K562 (cell line): ENCODE measurements around the gene TBL1XR1. TPM values are rescaled to one million over a fixed set of nuclear protein-coding genes. Genes with fewer than 3 reads are reported as not detected.

Source experiments
- ATAC-seq: fragments of 200-7000 bp; cut with Tn5 transposase; 3 replicates; pipeline ENCODE4 v1.9.1; 2020; ENCODE audit warnings: moderate library complexity
- BruUV-seq: library from RNA; stranded (reverse); fragments of 400-500 nt; replicated peaks from 2 replicates; lab custom pipeline; 2021; lab: Mats Ljungman, UMichigan
- CTCF ChIA-PET: fragments of 300-600 bp; formaldehyde crosslinking; extraction: SDS; loops from one replicate; lab custom pipeline; 2021; ENCODE audit warnings: low intra/inter-chr PET ratio; lab: Yijun Ruan, JAX
- POLR2A ChIA-PET: fragments of 300-600, 350-650 bp; sonication (Branson Sonifier 250); formaldehyde crosslinking; extraction: SDS; loops from one replicate; lab custom pipeline; 2021; ENCODE audit warnings: antibody characterized with exemption, inconsistent platforms; lab: Yijun Ruan, JAX
- DNase-seq, 4 experiments: peaks; one replicate each; pipeline versions ENCODE4 v3.0.0 to v3.0.0-alpha.2; 2011 to 2018; ENCODE audit warnings: low spot score in 3 of 4, mixed read lengths in 3 of 4; ENCODE audit errors: extremely low read depth in 1 of 4
- FAIRE-seq: peaks from 2 replicates; lab custom pipeline; 2011; peaks lifted over from hg19 to GRCh38; lab: Jason Lieb, UNC
- H2AFZ ChIP-seq: 2 replicates; pipeline ENCODE4 v1.6.0; 2011; ENCODE audit warnings: low read depth, low read length, control low read depth, inconsistent platforms
- H3K27ac ChIP-seq: fragments of 200-600 bp; 3 replicates; pipeline ENCODE4 v1.8.0; 2011; ENCODE audit warnings: low read depth, mild to moderate bottlenecking, control low read depth, inconsistent platforms, low read length, moderate library complexity, mixed read lengths; ENCODE audit errors: extremely low read depth
- H3K27me3 ChIP-seq, 2 experiments: fragments of 300-600 bp in 1 of 2; 2 replicates in 1 of 2; 3 replicates in 1 of 2; pipeline versions ENCODE4 v1.6.0 to v1.8.0; 2011; ENCODE audit warnings: inconsistent platforms in 2 of 2, low read length in 2 of 2, mild to moderate bottlenecking in 1 of 2, mixed read lengths in 1 of 2, moderate library complexity in 1 of 2; ENCODE audit not compliant: control insufficient read depth in 2 of 2, insufficient read depth in 2 of 2
- H3K36me3 ChIP-seq: fragments of 300-600 bp; 3 replicates; pipeline ENCODE4 v1.8.0; 2011; ENCODE audit warnings: mild to moderate bottlenecking, low read length, inconsistent platforms; ENCODE audit not compliant: control insufficient read depth, insufficient read depth
- H3K4me1 ChIP-seq, 2 experiments: fragments of 200-600 bp in 1 of 2; replicated peaks in 1 of 2; 2 replicates in 1 of 2; 3 replicates in 1 of 2; pipeline versions ENCODE4 v1.5.1 to v1.8.0; 2011; ENCODE audit warnings: inconsistent platforms in 2 of 2, low read length in 2 of 2, mild to moderate bottlenecking in 1 of 2, mixed read lengths in 1 of 2, moderate library complexity in 1 of 2; ENCODE audit not compliant: control insufficient read depth in 2 of 2, insufficient read depth in 2 of 2
- H3K4me2 ChIP-seq: 2 replicates; pipeline ENCODE4 v1.6.1; 2011; ENCODE audit warnings: low read length, control low read depth, inconsistent platforms, mixed read lengths; ENCODE audit not compliant: insufficient read depth
- H3K4me3 ChIP-seq: fragments of 200-600 bp; sonication (generic), shearing (Covaris generic); 2 replicates; pipeline ENCODE4 v1.5.1; 2016; ENCODE audit warnings: control low read depth, inconsistent platforms
- H3K79me2 ChIP-seq: fragments of 200-600 bp; 3 replicates; pipeline ENCODE4 v1.8.0; 2011; ENCODE audit warnings: low read length, inconsistent platforms; ENCODE audit not compliant: control insufficient read depth, insufficient read depth
- H3K9ac ChIP-seq, 2 experiments: 2 replicates each; pipeline versions ENCODE4 v1.6.0 to v1.6.1; 2011; ENCODE audit warnings: low read depth in 2 of 2, low read length in 2 of 2, control low read depth in 1 of 2, inconsistent platforms in 1 of 2, mild to moderate bottlenecking in 1 of 2, mixed read lengths in 1 of 2; ENCODE audit not compliant: insufficient read depth in 1 of 2
- H3K9me1 ChIP-seq: one replicate; pipeline ENCODE4 v1.6.0; 2011; ENCODE audit warnings: inconsistent platforms, mild to moderate bottlenecking, low read length, moderate library complexity; ENCODE audit not compliant: control insufficient read depth, insufficient read depth
- H3K9me3 ChIP-seq: replicated peaks from 2 replicates; pipeline ENCODE4 v1.5.1; 2011; ENCODE audit warnings: low read depth, low read length, inconsistent platforms; ENCODE audit not compliant: control insufficient read depth, insufficient read depth
- H4K20me1 ChIP-seq: replicated peaks from 2 replicates; pipeline ENCODE4 v1.6.1; 2011; ENCODE audit warnings: low read length, inconsistent platforms, mixed read lengths; ENCODE audit not compliant: control insufficient read depth, insufficient read depth
- DACH1 ChIP-seq: fragments of 450-650 bp; IDR thresholded peaks from 2 replicates; pipeline ENCODE4 v1.6.1; 2018; ENCODE audit not compliant: partially characterized antibody
- E2F1 ChIP-seq: sonication (generic); formaldehyde crosslinking; IDR thresholded peaks from 2 replicates; pipeline ENCODE4 v1.8.1; 2023; ENCODE audit warnings: mild to moderate bottlenecking, missing genetic modification reagents, moderate library complexity
- FOXO4 ChIP-seq: fragments of 450-650 bp; formaldehyde crosslinking; IDR thresholded peaks from 2 replicates; pipeline ENCODE4 v1.4.0; 2020; ENCODE audit warnings: mild to moderate bottlenecking, moderate library complexity
- HDAC2 ChIP-seq: fragments of 450-650 bp; IDR thresholded peaks from 2 replicates; pipeline ENCODE4 v1.6.1; 2016; ENCODE audit warnings: mild to moderate bottlenecking
- HDAC3 ChIP-seq: fragments of 450-650 bp; IDR thresholded peaks from 2 replicates; pipeline ENCODE4 v1.6.1; 2018; ENCODE audit warnings: borderline replicate concordance, mild to moderate bottlenecking, moderate library complexity; ENCODE audit not compliant: partially characterized antibody
- MAFG ChIP-seq: fragments of 450-650 bp; conservative IDR thresholded peaks from 2 replicates; pipeline ENCODE4 v1.6.1; 2016; ENCODE audit warnings: missing genetic modification characterization, missing compliant biosample characterization
- NFRKB ChIP-seq: fragments of 450-650 bp; IDR thresholded peaks from 2 replicates; pipeline ENCODE4 v1.6.1; 2016; ENCODE audit warnings: low read depth
- PTRF ChIP-seq: fragments of 450-650 bp; IDR thresholded peaks from 2 replicates; pipeline ENCODE4 v1.6.1; 2016; ENCODE audit warnings: mild to moderate bottlenecking, missing genetic modification characterization, missing compliant biosample characterization
- RHOXF2B ChIP-seq: fragments of 250-450 bp; sonication (Bioruptor Pico); conservative IDR thresholded peaks from 2 replicates; pipeline ENCODE4 v1.5.1; 2021
- TAL1 ChIP-seq: fragments of 450-650 bp; IDR thresholded peaks from 2 replicates; pipeline ENCODE4 v1.6.1; 2016; ENCODE audit warnings: mild to moderate bottlenecking
- TFAM ChIP-seq: fragments of 250-450 bp; sonication (Bioruptor Pico); conservative IDR thresholded peaks from 2 replicates; pipeline ENCODE4 v1.5.0; 2021; ENCODE audit warnings: mild to moderate bottlenecking, moderate library complexity
- USF1 ChIP-seq: sonication (generic); formaldehyde crosslinking; IDR thresholded peaks from 2 replicates; pipeline ENCODE4 v1.9.0; 2022; ENCODE audit warnings: mild to moderate bottlenecking, missing genetic modification reagents
- XRCC4 ChIP-seq: IDR thresholded peaks from one replicate; pipeline ENCODE4 v1.6.1; 2011; ENCODE audit not compliant: insufficient read depth, insufficient read length; ENCODE audit errors: extremely low read depth
- ZNF431 ChIP-seq: sonication (generic); formaldehyde crosslinking; IDR thresholded peaks from 2 replicates; pipeline ENCODE4 v1.8.0; 2022; ENCODE audit warnings: mild to moderate bottlenecking, missing genetic modification reagents
- WGBS: fragments of 100-300 bp; shearing (Covaris generic); methylation state at CpG from one replicate; pipeline ENCODE4 v1.1.6; 2016; ENCODE audit warnings: low coverage, mixed read lengths; ENCODE audit not compliant: insufficient coverage; ENCODE audit errors: missing lambda C conversion rate; 5-methylcytosine and 5-hydroxymethylcytosine counted together
- in situ Hi-C: fragments of 300-500 bp; cut with MboI; formaldehyde crosslinking; loops from 4 replicates; pipeline ENCODE4 v1.15.0; 2018; ENCODE audit warnings: inconsistent platforms, mixed read lengths
- intact Hi-C: fragments of 100-400 bp; cut with micrococcal nuclease; formaldehyde crosslinking; loops from 2 replicates; pipeline ENCODE4 v1.14.2; 2022
- polyA plus RNA-seq, 8 experiments: library from polyadenylated mRNA; depleted of rRNA in 4 of 8; stranded (reverse) in 5 of 8; unstranded in 3 of 8; fragments of >200 nt; fragmentation: Nextera tagmentation in 2 of 8; fragmentation: Illumina TruSeq in 1 of 8; extraction: Ambion mirVana in 2 of 8; extraction: Trizol in 1 of 8; gene quantifications; 2 replicates each; pipeline versions ENCODE4 v1.2.1 to v1.2.3, GENCODE V29; 2011 to 2014; ENCODE audit warnings: inconsistent platforms in 1 of 8, missing spikeins in 1 of 8
- total RNA-seq, 7 experiments: library from RNA; depleted of rRNA in 6 of 7; stranded (reverse); fragments of >200 nt in 6 of 7; fragmentation: Illumina TruSeq in 2 of 7; extraction: Trizol in 2 of 7; gene quantifications; 2 replicates each; pipeline versions ENCODE4 v1.2.1 to v1.2.3, GENCODE V29; 2011 to 2021; ENCODE audit warnings: low replicate concordance in 1 of 7

The TBL1XR1 gene
- total and polyA plus RNA-seq, 9 of the 15 experiments (the other 6 are each of a cell fraction or from before 2014, with no cell fraction given) = 19.6 to 171 (median 83.3) TPM

GRCh38 chr3:177244606-177245005, 47.3 kb upstream of the TBL1XR1 start:
- in situ Hi-C loops = no loop called here
- ChIA-PET POLR2A (interaction anchor here (0.6 to 1.3 kb wide), 2 partner anchors 10 to 50 kb away, joined by 3 read pairs; no protein-coding TSS in a partner anchor), CTCF (no interaction called here)
- FAIRE-seq = no peak
- Histone ChIP-seq H3K4me1 (no peaks in the 10 kb centered on the region), H3K79me2 (no peaks in the 10 kb centered on the region), H2AFZ (0 out of 2 replicates have a peak overlapping the region, but pooled peaks have one; percentile 1), H3K9me3 (no peaks in the 10 kb centered on the region; the same call in 1 of the 2 replicates), H3K9ac (no peak overlapping the region), H3K27me3 (no peaks in the 10 kb centered on the region; a peak in 1 of 5 replicates), H3K27ac (no peak overlapping the region), H3K36me3 (no peaks in the 10 kb centered on the region), H3K4me3 (no peak overlapping the region), H3K4me2 (no peak overlapping the region), H3K9me1 (no peaks in the 10 kb centered on the region), H4K20me1 (no peaks in the 10 kb centered on the region)
- peak; percentile 53 for ATAC-seq
- DNase-seq = no peak
- WGBS = 73% methylated on average over 3 of the region's 3 CpGs
- TF ChIP-seq HDAC2 = no peak
- TF ChIP-seq USF1 (CRISPR knock-in tag) = no peak
- BruUV-seq = no TSS peak
- intact Hi-C loops = no loop called here

GRCh38 chr3:177238686-177239216, 41.5 kb upstream of the TBL1XR1 start:
- H3K9me1 ChIP-seq = no peaks in the 10 kb centered on the region
- no peaks in the 10 kb centered on the region for H3K79me2 ChIP-seq
- H3K9me3 ChIP-seq = no peaks in the 10 kb centered on the region
- H3K4me2 ChIP-seq = no peak overlapping the region
- FAIRE-seq (no peak), ATAC-seq (no peak), DNase-seq (no peak)
- intact Hi-C loops = no loop called here
- no TSS peak for BruUV-seq
- in situ Hi-C loops = no loop called here
- peaks cover 0 to 5% of the 10 kb centered on the region in 2 experiments; a peak in 2 of 5 replicates for H3K4me1 ChIP-seq
- no peak overlapping the region for H3K9ac ChIP-seq
- 60% methylated on average over 2 of the region's 2 CpGs for WGBS
- ChIA-PET POLR2A (no interaction called here), CTCF (no interaction called here)
- no peaks in the 10 kb centered on the region for H3K36me3 ChIP-seq
- H3K27ac ChIP-seq = no peak overlapping the region
- no peak overlapping the region for H2AFZ ChIP-seq
- H4K20me1 ChIP-seq = no peaks in the 10 kb centered on the region
- no peak overlapping the region for H3K4me3 ChIP-seq
- H3K27me3 ChIP-seq = no peaks in the 10 kb centered on the region
- no peak for TF ChIP-seq FOXO4
- no peak for TF ChIP-seq TFAM (CRISPR knock-in tag)
- no peak for TF ChIP-seq NFRKB
- no peak for TF ChIP-seq TAL1
- TF ChIP-seq PTRF (tag) = no peak
- TF ChIP-seq ZNF431 (CRISPR knock-in tag) = no peak
- TF ChIP-seq DACH1 = no peak
- TF ChIP-seq MAFG (tag) = no peak
- no peak for TF ChIP-seq XRCC4
- no peak for TF ChIP-seq RHOXF2B (CRISPR knock-in tag)
- TF ChIP-seq E2F1 (CRISPR knock-in tag) = no peak
- TF ChIP-seq HDAC3 = no peak
